Testis (tissue), 3 donors: ENCODE data around the gene FBXO4. TPM values are rescaled to one million over a fixed set of nuclear protein-coding genes. Genes with fewer than 3 reads are reported as not detected.

Source experiments
- DNase-seq: peaks from one replicate; pipeline ENCODE4 v3.0.0-alpha.2; 2019
- H3K27ac ChIP-seq, 2 donors: fragments of 200-600 bp; sonication (generic); one replicate each; pipeline ENCODE4 v1.5.1; 2019
- H3K27me3 ChIP-seq: fragments of 200-600 bp; sonication (generic); one replicate; pipeline ENCODE4 v1.5.1; 2019
- H3K36me3 ChIP-seq: fragments of 200-600 bp; sonication (generic); one replicate; pipeline ENCODE4 v1.5.1; 2017; ENCODE audit warnings: low read depth; ENCODE audit errors: missing control alignments
- H3K4me1 ChIP-seq: fragments of 200-600 bp; sonication (generic); one replicate; pipeline ENCODE4 v1.5.1; 2019
- H3K4me3 ChIP-seq, 2 donors: fragments of 200-600 bp; sonication (generic); one replicate each; pipeline ENCODE4 v1.5.1; 2017 to 2019
- H3K9me3 ChIP-seq: fragments of 200-600 bp; sonication (generic); one replicate; pipeline ENCODE4 v1.5.1; 2017
- CTCF ChIP-seq, 3 experiments: fragments of 450-650 bp in 2 of 3; fragments of 200-600 bp in 1 of 3; sonication (generic) in 1 of 3; IDR thresholded peaks; one replicate each; pipeline ENCODE4 v1.5.1; 2016 to 2019; ENCODE audit warnings: antibody characterized with exemption in 3 of 3, mild to moderate bottlenecking in 2 of 3, moderate library complexity in 1 of 3
- POLR2A ChIP-seq: fragments of 450-650 bp; IDR thresholded peaks from one replicate; pipeline ENCODE4 v1.6.1; 2017; ENCODE audit warnings: antibody characterized with exemption, mild to moderate bottlenecking, moderate library complexity
- WGBS, 2 donors: methylation state at CpG; one replicate each; pipeline ENCODE4 v1.1.5; 2018; 5-methylcytosine and 5-hydroxymethylcytosine counted together
- intact Hi-C: fragments of 100-400 bp; cut with DNase I; formaldehyde crosslinking; loops from one replicate; pipeline ENCODE4 v1.15.1; 2023; ENCODE audit warnings: low total_unique reads
- polyA plus RNA-seq: library from polyadenylated mRNA; stranded (reverse); fragments of 350-450 nt; fragmentation: Illumina TruSeq; extraction: RNeasy Lipid Tissue Mini Kit (QIAGEN cat#74804); gene quantifications from one replicate; pipeline ENCODE4 v1.2.3, GENCODE V29; 2014; ENCODE audit warnings: low read depth, low replicate concordance; ENCODE audit not compliant: insufficient read depth
- total RNA-seq, 2 donors: library from RNA; depleted of rRNA; stranded (reverse); fragments of >200 nt; gene quantifications; one replicate each; pipeline ENCODE4 v1.2.3, GENCODE V29; 2016

The FBXO4 gene
- total and polyA plus RNA-seq, 3 donors from 2014 or later: 15.1 to 27.1 (median 15.5) TPM

- WGBS, 2 donors: 67 to 78% methylated on average over 21 to 22 of the region's 22 CpGs
- H3K9me3 ChIP-seq: no peaks in the 10 kb centered on the region
- H3K4me1 ChIP-seq: no peaks in the 10 kb centered on the region
- no peaks in the 10 kb centered on the region for H3K36me3 ChIP-seq
- no peaks in the 10 kb centered on the region for H3K27me3 ChIP-seq
- no peak for TF ChIP-seq POLR2A
- TF ChIP-seq CTCF (IDR thresholded peaks at IDR 0.05): no peak
- intact Hi-C loops: no loop called here
- H3K4me3 ChIP-seq: peak overlapping the region; percentile 18 to 23
- no peak overlapping the region for H3K27ac ChIP-seq
- DNase-seq: peak; percentile 13
These were observed 43.2 kb downstream of the FBXO4 start for GRCh38 chr5:41968153-41968723.

DNA sequence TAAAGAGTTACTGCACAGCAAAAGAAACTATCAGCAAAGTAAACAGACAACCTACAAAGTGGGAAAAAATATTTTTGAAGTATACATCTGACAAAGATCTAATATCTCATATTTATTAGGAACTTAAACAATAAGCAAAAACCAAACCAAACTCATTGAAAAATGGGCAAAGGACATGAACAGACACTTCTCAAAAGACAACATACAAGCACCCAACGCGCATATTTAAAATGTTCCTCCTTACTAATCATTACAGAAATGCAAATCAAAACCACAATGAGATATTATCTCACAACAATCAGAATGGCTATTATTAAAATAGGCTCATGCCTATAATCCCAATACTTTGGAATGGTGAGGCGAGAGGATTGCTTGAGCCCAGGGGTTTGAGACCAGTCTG lies 48.0 kb downstream of the FBXO4 start:
- no peaks in the 10 kb centered on the region for H3K9me3 ChIP-seq
- no peaks in the 10 kb centered on the region for H3K36me3 ChIP-seq
- intact Hi-C loops: no loop called here
- no peak for TF ChIP-seq CTCF (IDR thresholded peaks at IDR 0.05)
- TF ChIP-seq POLR2A: no peak
- DNase-seq: no peak
- H3K4me1 ChIP-seq: no peaks in the 10 kb centered on the region
- no peak overlapping the region for H3K4me3 ChIP-seq
- H3K27ac ChIP-seq: no peak overlapping the region
- H3K27me3 ChIP-seq: no peaks in the 10 kb centered on the region
- WGBS, 2 donors: 94 to 96% methylated on average over 3 of the region's 3 CpGs

GRCh38 chr5:41973887-41974286 lies 48.8 kb downstream of the FBXO4 start:
- intact Hi-C loops: no loop called here
- Histone ChIP-seq H3K4me1 (no peaks in the 10 kb centered on the region), H3K9me3 (no peaks in the 10 kb centered on the region), H3K27ac (no peak overlapping the region), H3K27me3 (no peaks in the 10 kb centered on the region), H3K36me3 (no peaks in the 10 kb centered on the region), H3K4me3 (no peak overlapping the region)
- DNase-seq: no peak
- 60 to 65% methylated on average over 2 of the region's 2 CpGs for WGBS, 2 donors
- TF ChIP-seq CTCF (IDR thresholded peaks at IDR 0.05) (no peak), POLR2A (no peak)

GRCh38 chr5:41978676-41979075 lies 53.6 kb downstream of the FBXO4 start:
- no peaks in the 10 kb centered on the region for H3K9me3 ChIP-seq
- H3K4me1 ChIP-seq: no peaks in the 10 kb centered on the region
- 86 to 94% methylated on average over 1 of the region's 1 CpG for WGBS, 2 donors
- H3K27me3 ChIP-seq: no peaks in the 10 kb centered on the region
- H3K4me3 ChIP-seq: no peak overlapping the region
- DNase-seq: no peak
- H3K36me3 ChIP-seq: no peaks in the 10 kb centered on the region
- intact Hi-C loops: no loop called here
- no peak overlapping the region for H3K27ac ChIP-seq
- no peak for TF ChIP-seq POLR2A
- no peak for TF ChIP-seq CTCF (IDR thresholded peaks at IDR 0.05)

- intact Hi-C loops: no loop called here
- 36 to 39% methylated on average over 2 of the region's 2 CpGs for WGBS, 2 donors
- no peak for TF ChIP-seq POLR2A
- TF ChIP-seq CTCF (IDR thresholded peaks at IDR 0.05): no peak
These were observed 55.3 kb downstream of the FBXO4 start for GRCh38 chr5:41980396-41980795.

More at GRCh38 chr5:41980396-41980795, 55.3 kb downstream of the FBXO4 start:
- DNase-seq: no peak
- H3K4me1 ChIP-seq: no peaks in the 10 kb centered on the region
- H3K36me3 ChIP-seq: no peaks in the 10 kb centered on the region
- H3K9me3 ChIP-seq: no peaks in the 10 kb centered on the region
- H3K4me3 ChIP-seq: no peak overlapping the region
- no peaks in the 10 kb centered on the region for H3K27me3 ChIP-seq
- no peak overlapping the region for H3K27ac ChIP-seq
